ENCODE data around the gene ALG14. TPM values are rescaled to one million over a fixed set of nuclear protein-coding genes. Genes with fewer than 3 reads are reported as not detected.

The ALG14 gene
- total RNA-seq, 4 donors from 2014 or later = 1.9 to 3.3 (median 2.6) TPM; not detected in 1

- Histone ChIP-seq H3K27ac (peak overlapping the region; percentile 80 to 93 (median 86)), H3K27me3 (no peaks in the 10 kb centered on the region), H3K4me1 (peaks cover 0 to 14% (median 0%) of the 10 kb centered on the region in 4 donors), H3K4me3 (peak overlapping the region; percentile 54 to 82 (median 68)), H3K36me3 (no peaks in the 10 kb centered on the region), H3K9me3 (no peaks in the 10 kb centered on the region)
- no peak for DNase-seq
- no peak for TF ChIP-seq CTCF (IDR thresholded peaks at IDR 0.05)
- TF ChIP-seq POLR2A (IDR thresholded peaks at IDR 0.05) = no peak
Measured at GRCh38 chr1:95072117-95072516, 634 bp downstream of the ALG14 start.

- Histone ChIP-seq H3K4me1 (peaks cover 0 to 14% (median 0%) of the 10 kb centered on the region in 4 donors), H3K9me3 (no peaks in the 10 kb centered on the region), H3K36me3 (no peaks in the 10 kb centered on the region), H3K4me3 (peak overlapping the region in 2 of 4 donors; percentile 54 to 74), H3K27me3 (no peaks in the 10 kb centered on the region), H3K27ac (peak overlapping the region in 2 of 4 donors; percentile 84 to 87)
- no peak for DNase-seq
- TF ChIP-seq POLR2A (IDR thresholded peaks at IDR 0.05) (no peak), CTCF (IDR thresholded peaks at IDR 0.05) (no peak)
Measured at GRCh38 chr1:95071539-95071938, 1.2 kb downstream of the ALG14 start.

- DNase-seq = no peak
- H3K27ac ChIP-seq = peak overlapping the region in 2 of 4 donors; percentile 74 to 76
- no peak overlapping the region for H3K4me3 ChIP-seq
- TF ChIP-seq POLR2A (IDR thresholded peaks at IDR 0.05) (no peak), CTCF (IDR thresholded peaks at IDR 0.05) (no peak)
- H3K27me3 ChIP-seq = no peaks in the 10 kb centered on the region
- no peaks in the 10 kb centered on the region for H3K9me3 ChIP-seq
- H3K4me1 ChIP-seq = peaks cover 0 to 14% (median 0%) of the 10 kb centered on the region in 4 donors
- H3K36me3 ChIP-seq = peaks cover 0 to 2% (median 0%) of the 10 kb centered on the region in 3 donors
Measured at GRCh38 chr1:95069710-95070093, 3.0 kb downstream of the ALG14 start.

GRCh38 chr1:95068956-95069709 lies 3.6 kb downstream of the ALG14 start:
- Histone ChIP-seq H3K4me1 (peaks cover 0 to 14% (median 0%) of the 10 kb centered on the region in 4 donors), H3K27ac (peak overlapping the region in 3 of 4 donors; percentile 0 to 76 (median 74)), H3K9me3 (no peaks in the 10 kb centered on the region), H3K4me3 (peak overlapping the region in 1 of 4 donors; percentile 1), H3K36me3 (peaks cover 0 to 8% (median 0%) of the 10 kb centered on the region in 3 donors), H3K27me3 (no peaks in the 10 kb centered on the region)
- TF ChIP-seq POLR2A (IDR thresholded peaks at IDR 0.05) (no peak), CTCF (IDR thresholded peaks at IDR 0.05) (no peak)
- peak in 1 of 3 donors; percentile 59 for DNase-seq

- H3K4me1 ChIP-seq = peaks cover 0 to 14% (median 0%) of the 10 kb centered on the region in 4 donors
- no peak overlapping the region for H3K4me3 ChIP-seq
- no peaks in the 10 kb centered on the region for H3K27me3 ChIP-seq
- no peak overlapping the region for H3K27ac ChIP-seq
- H3K9me3 ChIP-seq = no peaks in the 10 kb centered on the region
- TF ChIP-seq POLR2A (IDR thresholded peaks at IDR 0.05) (no peak), CTCF (IDR thresholded peaks at IDR 0.05) (no peak)
- peaks cover 0 to 15% (median 0%) of the 10 kb centered on the region in 3 donors for H3K36me3 ChIP-seq
- no peak for DNase-seq
Measured at GRCh38 chr1:95067568-95067967, 5.2 kb downstream of the ALG14 start.

All from Peyer's patch (tissue), 4 donors.